Effector CD8-positive, alpha-beta T cell (primary cell): ENCODE results near the gene PTGES2.
"Not testable (repeated sequence)": the region's sequence is repeated elsewhere in the genome, so short reads cannot be mapped to it uniquely, and the experiment has no call there.

Experiments
- DNase-seq: peaks from one replicate; lab custom pipeline; 2025; lab: John Stamatoyannopoulos, UW

PTGES2 gene

GRCh38 chr9:128088253-128088945 is 39.1 kb downstream of the PTGES2 start:
- no peak for DNase-seq

GRCh38 chr9:128087262-128087661 is 40.3 kb downstream of the PTGES2 start:
- DNase-seq = no peak

- no peak for DNase-seq
Observed at GRCh38 chr9:128085943-128086342, 41.6 kb downstream of the PTGES2 start.

GRCh38 chr9:128084746-128085145 is 42.8 kb downstream of the PTGES2 start:
- DNase-seq = no peak

GRCh38 chr9:128082151-128082550 is 45.4 kb downstream of the PTGES2 start:
- DNase-seq = no peak

GRCh38 chr9:128081056-128081455 is 46.5 kb downstream of the PTGES2 start:
- no peak for DNase-seq

- no peak for DNase-seq
Observed at GRCh38 chr9:128080206-128080605, 47.3 kb downstream of the PTGES2 start.

- DNase-seq = no peak
Observed at GRCh38 chr9:128078504-128079434, 48.8 kb downstream of the PTGES2 start.

- no peak for DNase-seq
Observed at GRCh38 chr9:128077847-128078503, 49.6 kb downstream of the PTGES2 start.

- DNase-seq = no peak
Observed at GRCh38 chr9:128073253-128073886, 54.2 kb downstream of the PTGES2 start.

- DNase-seq = peak; percentile 40
Observed at GRCh38 chr9:128072144-128073021, 55.1 kb downstream of the PTGES2 start.

- not testable (repeated sequence) for DNase-seq
Observed at GRCh38 chr9:128071475-128071874, 56.1 kb downstream of the PTGES2 start.

- no peak for DNase-seq
Observed at GRCh38 chr9:128070874-128071273, 56.7 kb downstream of the PTGES2 start.
